Stimulated activated effector memory CD8-positive, alpha-beta T cell treated with anti-CD3 and anti-CD28 coated beads, Interleukin-12 subunit alpha, Interleukin-12 subunit beta, amount 100 ng/mL, for 72 hours (primary cell): ENCODE data around the gene OBSL1.

Experiments
- ATAC-seq: fragments of 150-1000 bp; cut with Tn5 transposase; 2 replicates; pipeline ENCODE4 v1.10.0; 2021
- DNase-seq, 2 donors: peaks; one replicate each; pipeline ENCODE4 v3.0.0; 2021 to 2022; ENCODE audit warnings: low spot score in 2 of 2
- H3K27ac Mint-ChIP-seq: one replicate; pipeline ENCODE4 v1.8.0; 2022; ENCODE audit warnings: mild to moderate bottlenecking, mixed read lengths
- H3K36me3 Mint-ChIP-seq: one replicate; pipeline ENCODE4 v1.8.0; 2022; ENCODE audit warnings: mild to moderate bottlenecking, mixed read lengths
- H3K4me1 Mint-ChIP-seq: one replicate; pipeline ENCODE4 v1.8.0; 2022; ENCODE audit warnings: mixed read lengths
- H3K4me3 Mint-ChIP-seq: one replicate; pipeline ENCODE4 v1.8.0; 2022; ENCODE audit warnings: mild to moderate bottlenecking, mixed read lengths
- H3K9me3 Mint-ChIP-seq: one replicate; pipeline ENCODE4 v1.8.0; 2022; ENCODE audit warnings: mixed read lengths

The OBSL1 gene

GRCh38 chr2:219551441-219552381, 19.6 kb downstream of the OBSL1 start:
- no peak for DNase-seq
- no peaks in the 10 kb centered on the region for H3K9me3 Mint-ChIP-seq
- H3K36me3 Mint-ChIP-seq: no peaks in the 10 kb centered on the region
- ATAC-seq: peak; percentile 14
- no peak overlapping the region for H3K27ac Mint-ChIP-seq
- peaks cover 12% of the 10 kb centered on the region for H3K4me1 Mint-ChIP-seq
- H3K4me3 Mint-ChIP-seq: peak overlapping the region; percentile 81

GRCh38 chr2:219549619-219550018, 21.7 kb downstream of the OBSL1 start:
- no peak overlapping the region for H3K4me3 Mint-ChIP-seq
- H3K9me3 Mint-ChIP-seq: no peaks in the 10 kb centered on the region
- peaks cover 18% of the 10 kb centered on the region for H3K4me1 Mint-ChIP-seq
- no peak for ATAC-seq
- no peak overlapping the region for H3K27ac Mint-ChIP-seq
- H3K36me3 Mint-ChIP-seq: peaks cover 2% of the 10 kb centered on the region
- DNase-seq: no peak

- H3K9me3 Mint-ChIP-seq: no peaks in the 10 kb centered on the region
- DNase-seq (no peak), ATAC-seq (no peak)
- no peak overlapping the region for H3K4me3 Mint-ChIP-seq
- H3K36me3 Mint-ChIP-seq: peaks cover 6% of the 10 kb centered on the region
- no peak overlapping the region for H3K27ac Mint-ChIP-seq
- H3K4me1 Mint-ChIP-seq: peaks cover 24% of the 10 kb centered on the region
Observed at GRCh38 chr2:219548990-219549389, 22.3 kb downstream of the OBSL1 start.

GRCh38 chr2:219547621-219548020, 23.7 kb downstream of the OBSL1 start:
- ATAC-seq (no peak), DNase-seq (no peak)
- Mint-ChIP-seq H3K9me3 (no peaks in the 10 kb centered on the region), H3K4me3 (no peak overlapping the region), H3K4me1 (peaks cover 27% of the 10 kb centered on the region), H3K27ac (no peak overlapping the region), H3K36me3 (peaks cover 6% of the 10 kb centered on the region)

- Mint-ChIP-seq H3K27ac (no peak overlapping the region), H3K36me3 (peaks cover 13% of the 10 kb centered on the region), H3K9me3 (no peaks in the 10 kb centered on the region), H3K4me3 (no peak overlapping the region), H3K4me1 (peaks cover 32% of the 10 kb centered on the region)
- ATAC-seq (no peak), DNase-seq (no peak)
Observed at GRCh38 chr2:219545943-219546352, 25.4 kb downstream of the OBSL1 start.

GRCh38 chr2:219545295-219545942, 25.9 kb downstream of the OBSL1 start:
- DNase-seq: no peak
- peaks cover 29% of the 10 kb centered on the region for H3K4me1 Mint-ChIP-seq
- peaks cover 16% of the 10 kb centered on the region for H3K36me3 Mint-ChIP-seq
- H3K27ac Mint-ChIP-seq: no peak overlapping the region
- no peaks in the 10 kb centered on the region for H3K9me3 Mint-ChIP-seq
- H3K4me3 Mint-ChIP-seq: peak overlapping the region; percentile 88
- no peak for ATAC-seq

- Mint-ChIP-seq H3K27ac (peak overlapping the region; percentile 59), H3K4me1 (peaks cover 29% of the 10 kb centered on the region)
Observed at GRCh38 chr2:219544567-219544966, 26.8 kb downstream of the OBSL1 start.

GRCh38 chr2:219543596-219544358, 27.6 kb downstream of the OBSL1 start, which contains the start of the genes CHPF and TMEM198:
Gene CHPF (minus strand): TSS chr2:219543809. CDS start chr2:219543538, 271 bp downstream.
Gene TMEM198 (plus strand): TSS chr2:219544028. CDS start chr2:219544728, 700 bp downstream.
- Mint-ChIP-seq H3K36me3 (peaks cover 29% of the 10 kb centered on the region), H3K9me3 (no peaks in the 10 kb centered on the region), H3K4me3 (peak within 1 kb of the TSS; percentile 88), H3K4me1 (peaks cover 29% of the 10 kb centered on the region), H3K27ac (peak within 1 kb of the TSS; percentile 59)
- peak; percentile 85 for ATAC-seq
- DNase-seq: peak; percentile 90 to 97

More at GRCh38 chr2:219544567-219544966, 26.8 kb downstream of the OBSL1 start:
- Mint-ChIP-seq H3K9me3 (no peaks in the 10 kb centered on the region), H3K36me3 (peaks cover 22% of the 10 kb centered on the region), H3K4me3 (peak overlapping the region; percentile 88)
- ATAC-seq: no peak
- DNase-seq: no peak

GRCh38 chr2:219542931-219543595, 28.3 kb downstream of the OBSL1 start:
- no peak overlapping the region for H3K27ac Mint-ChIP-seq

GRCh38 chr2:219541611-219542180, 29.6 kb downstream of the OBSL1 start:
- Mint-ChIP-seq H3K4me1 (peaks cover 29% of the 10 kb centered on the region), H3K36me3 (peaks cover 33% of the 10 kb centered on the region), H3K9me3 (no peaks in the 10 kb centered on the region), H3K27ac (no peak overlapping the region), H3K4me3 (peak overlapping the region; percentile 88)
- DNase-seq: peak; percentile 85 to 96
- peak; percentile 63 for ATAC-seq

More at GRCh38 chr2:219542931-219543595, 28.3 kb downstream of the OBSL1 start:
- Mint-ChIP-seq H3K4me1 (peaks cover 29% of the 10 kb centered on the region), H3K4me3 (peak overlapping the region; percentile 88), H3K36me3 (peaks cover 33% of the 10 kb centered on the region), H3K9me3 (no peaks in the 10 kb centered on the region)
- ATAC-seq: peak; percentile 65
- peak in 1 of 2 donors; percentile 59 for DNase-seq

GRCh38 chr2:219540784-219541504, 30.4 kb downstream of the OBSL1 start:
- Mint-ChIP-seq H3K4me3 (peak overlapping the region; percentile 88), H3K9me3 (no peaks in the 10 kb centered on the region), H3K4me1 (peaks cover 29% of the 10 kb centered on the region), H3K36me3 (peaks cover 33% of the 10 kb centered on the region), H3K27ac (no peak overlapping the region)
- ATAC-seq (no peak), DNase-seq (no peak)

- H3K36me3 Mint-ChIP-seq: peaks cover 33% of the 10 kb centered on the region
- no peak for ATAC-seq
- H3K27ac Mint-ChIP-seq: no peak overlapping the region
- peaks cover 29% of the 10 kb centered on the region for H3K4me1 Mint-ChIP-seq
- H3K9me3 Mint-ChIP-seq: no peaks in the 10 kb centered on the region
- H3K4me3 Mint-ChIP-seq: no peak overlapping the region
- DNase-seq: no peak
Observed at GRCh38 chr2:219539926-219540678, 31.2 kb downstream of the OBSL1 start.
